Mammary epithelial cell (primary cell): Measurements from ENCODE around the gene PHF24.

ENCODE experiments used
- EZH2 ChIP-seq: IDR thresholded peaks from 2 replicates; pipeline ENCODE4 v1.6.1; 2012; ENCODE audit warnings: low read length, inconsistent platforms, borderline replicate concordance
- TF ChIP-seq, protein P1 (sequence below), 2 donors: IDR thresholded peaks in 1 of 2; conservative IDR thresholded peaks in 1 of 2; 2 replicates each; pipeline ENCODE4 v1.5.1; 2011 to 2012; ENCODE audit warnings: inconsistent platforms in 2 of 2, low read length in 2 of 2, mild to moderate bottlenecking in 2 of 2, control low read depth in 1 of 2, low read depth in 1 of 2; ENCODE audit not compliant: insufficient read depth in 1 of 2; ENCODE audit errors: extremely low read depth in 1 of 2

DNA sequence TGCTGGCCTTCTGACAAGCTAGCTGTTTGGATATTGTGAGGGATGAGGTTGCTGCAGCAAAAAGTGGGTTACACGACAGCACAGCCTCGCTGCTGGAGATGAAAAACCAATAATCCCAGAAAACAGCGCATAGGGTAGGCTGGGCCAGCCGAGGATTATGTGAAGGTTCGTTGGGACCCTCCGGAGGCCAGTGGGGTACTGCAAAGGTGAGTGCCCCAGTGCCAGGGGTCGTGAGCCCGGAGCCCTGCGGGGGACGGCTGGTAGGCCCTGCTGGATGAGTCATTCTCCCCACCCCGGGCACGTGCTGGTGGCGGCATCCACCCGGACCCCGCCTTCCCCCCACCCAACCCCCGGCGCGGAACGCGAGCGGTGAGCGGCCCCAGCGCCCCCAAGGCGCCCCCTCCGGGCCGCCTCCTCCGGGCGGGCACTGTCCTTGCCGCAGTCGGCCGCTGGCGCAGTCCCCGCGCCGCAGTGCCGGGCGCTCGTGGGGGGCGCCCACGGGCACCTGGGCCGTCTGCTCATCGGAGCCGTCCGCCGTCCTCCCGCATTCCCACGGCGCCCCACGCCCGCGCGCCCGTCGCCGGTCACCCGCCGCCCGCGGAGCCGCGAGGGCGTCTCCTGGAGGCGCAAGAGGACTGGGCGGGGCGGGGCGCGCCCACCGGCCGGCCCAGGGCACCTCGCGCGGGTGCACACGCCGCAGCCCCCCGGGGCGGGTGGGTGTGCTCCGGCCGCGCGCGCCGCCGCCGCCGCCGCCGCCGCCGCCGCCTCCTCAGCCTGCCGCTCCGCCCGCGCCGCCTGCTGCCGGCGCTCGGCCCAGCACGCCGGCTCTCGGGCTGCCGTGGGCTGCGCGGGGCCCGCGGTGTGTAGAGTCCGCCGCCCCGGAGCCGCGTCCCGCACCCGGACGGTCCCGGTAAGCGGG lies at the start of gene PHF24:
- TF ChIP-seq, protein P1, sequence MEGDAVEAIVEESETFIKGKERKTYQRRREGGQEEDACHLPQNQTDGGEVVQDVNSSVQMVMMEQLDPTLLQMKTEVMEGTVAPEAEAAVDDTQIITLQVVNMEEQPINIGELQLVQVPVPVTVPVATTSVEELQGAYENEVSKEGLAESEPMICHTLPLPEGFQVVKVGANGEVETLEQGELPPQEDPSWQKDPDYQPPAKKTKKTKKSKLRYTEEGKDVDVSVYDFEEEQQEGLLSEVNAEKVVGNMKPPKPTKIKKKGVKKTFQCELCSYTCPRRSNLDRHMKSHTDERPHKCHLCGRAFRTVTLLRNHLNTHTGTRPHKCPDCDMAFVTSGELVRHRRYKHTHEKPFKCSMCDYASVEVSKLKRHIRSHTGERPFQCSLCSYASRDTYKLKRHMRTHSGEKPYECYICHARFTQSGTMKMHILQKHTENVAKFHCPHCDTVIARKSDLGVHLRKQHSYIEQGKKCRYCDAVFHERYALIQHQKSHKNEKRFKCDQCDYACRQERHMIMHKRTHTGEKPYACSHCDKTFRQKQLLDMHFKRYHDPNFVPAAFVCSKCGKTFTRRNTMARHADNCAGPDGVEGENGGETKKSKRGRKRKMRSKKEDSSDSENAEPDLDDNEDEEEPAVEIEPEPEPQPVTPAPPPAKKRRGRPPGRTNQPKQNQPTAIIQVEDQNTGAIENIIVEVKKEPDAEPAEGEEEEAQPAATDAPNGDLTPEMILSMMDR (conservative IDR thresholded peaks at IDR 0.05 in 1 of 2, IDR thresholded peaks at IDR 0.05 in 1 of 2; ENCODE audit: extremely low read depth in 1 of 2, insufficient read depth in 1 of 2, low read depth in 1 of 2, low read length in 2 of 2): no peak
- TF ChIP-seq EZH2: peak; percentile 64
